PC-3 (cell line): Measurements from ENCODE around the gene IFI27L1. TPM values are rescaled to one million over a fixed set of nuclear protein-coding genes. Genes with fewer than 3 reads are reported as not detected.

Experiments used
- ATAC-seq: fragments of 200-7000 bp; cut with Tn5 transposase; 2 replicates; pipeline ENCODE4 v1.9.1; 2020; ENCODE audit warnings: mild to moderate bottlenecking, moderate library complexity
- BruUV-seq: library from RNA; stranded (reverse); fragments of 400-500 nt; replicated peaks from 2 replicates; lab custom pipeline; 2021; lab: Mats Ljungman, UMichigan
- CTCF ChIA-PET: fragments of 300-600 bp; sonication (Branson Sonifier 250); formaldehyde crosslinking; loops from one replicate; lab custom pipeline; 2022; ENCODE audit warnings: antibody characterized with exemption; lab: Charles Lee
- POLR2A ChIA-PET: fragments of 300-600 bp; sonication (Branson Sonifier 250); formaldehyde crosslinking; loops from one replicate; lab custom pipeline; 2022; ENCODE audit warnings: antibody characterized with exemption; ENCODE audit not compliant: unreplicated experiment; lab: Charles Lee
- DNase-seq: peaks from one replicate; pipeline ENCODE4 v3.0.0-alpha.2; 2015
- H2AFZ ChIP-seq: fragments of 300-600 bp; sonication (generic); 2 replicates; pipeline ENCODE4 v1.6.0; 2016; ENCODE audit warnings: antibody characterized with exemption, low read length
- H3F3A ChIP-seq: fragments of 300-600 bp; sonication (generic); one replicate; pipeline ENCODE4 v1.6.0; 2017; ENCODE audit warnings: antibody characterized with exemption, low read length, control low read depth, mild to moderate bottlenecking; ENCODE audit not compliant: unreplicated experiment
- H3K27ac ChIP-seq: fragments of 300-600 bp; sonication (generic); 2 replicates; pipeline ENCODE4 v1.5.1; 2016; ENCODE audit warnings: mild to moderate bottlenecking, low read length
- H3K27me3 ChIP-seq: fragments of 300-600 bp; sonication (generic); 2 replicates; pipeline ENCODE4 v1.6.1; 2016; ENCODE audit warnings: low read length, mixed read lengths
- H3K36me3 ChIP-seq: fragments of 300-600 bp; sonication (generic); 2 replicates; pipeline ENCODE4 v1.6.1; 2016; ENCODE audit warnings: low read depth, mixed run types, low read length, mixed read lengths
- H3K4me1 ChIP-seq: fragments of 300-600 bp; sonication (generic); 2 replicates; pipeline ENCODE4 v1.5.1; 2016; ENCODE audit warnings: low read length; ENCODE audit not compliant: insufficient read depth
- H3K4me2 ChIP-seq: fragments of 300-600 bp; sonication (generic); 2 replicates; pipeline ENCODE4 v1.6.0; 2016; ENCODE audit warnings: low read length
- H3K4me3 ChIP-seq: fragments of 300-600 bp; sonication (generic); 2 replicates; pipeline ENCODE4 v1.5.1; 2016; ENCODE audit warnings: mild to moderate bottlenecking, low read length, mixed read lengths
- H3K79me2 ChIP-seq: fragments of 300-600 bp; sonication (generic); 2 replicates; pipeline ENCODE4 v1.6.1; 2017; ENCODE audit warnings: low read length, mixed read lengths
- H3K9ac ChIP-seq: fragments of 300-600 bp; sonication (generic); 2 replicates; pipeline ENCODE4 v1.6.0; 2016; ENCODE audit warnings: mild to moderate bottlenecking, low read length
- H3K9me2 ChIP-seq: fragments of 300-600 bp; sonication (generic); replicated peaks from 2 replicates; pipeline ENCODE4 v1.6.1; 2016; ENCODE audit warnings: mixed run types, low read length, mixed read lengths
- H3K9me3 ChIP-seq: fragments of 300-600 bp; sonication (generic); 2 replicates; pipeline ENCODE4 v1.6.1; 2016; ENCODE audit warnings: low read length, mixed read lengths
- H4K20me1 ChIP-seq: fragments of 300-600 bp; sonication (generic); 2 replicates; pipeline ENCODE4 v1.6.1; 2016; ENCODE audit warnings: low read length, mixed read lengths
- EZH2 ChIP-seq: fragments of 300-600 bp; sonication (generic); IDR thresholded peaks from one replicate; pipeline ENCODE4 v1.6.1; 2017; ENCODE audit warnings: antibody characterized with exemption, mild to moderate bottlenecking, low read length; ENCODE audit not compliant: unreplicated experiment
- EZH2phosphoT487 ChIP-seq: fragments of 300-600 bp; sonication (generic); IDR thresholded peaks from 2 replicates; pipeline ENCODE4 v1.6.1; 2018; ENCODE audit warnings: mild to moderate bottlenecking, antibody characterized with exemption, low read length, borderline replicate concordance
- intact Hi-C: fragments of 100-400 bp; cut with micrococcal nuclease; formaldehyde crosslinking; loops from 2 replicates; pipeline ENCODE4 v1.9.0; 2023
- total RNA-seq: library from RNA; depleted of rRNA; stranded (reverse); fragments of >200 nt; gene quantifications from 2 replicates; pipeline ENCODE4 v1.2.3, GENCODE V29; 2014
- TF ChIP-seq, protein P1 (sequence below): fragments of 300-600 bp; sonication (generic); conservative IDR thresholded peaks from 2 replicates; pipeline ENCODE4 v1.5.1; 2017; ENCODE audit warnings: antibody characterized with exemption, low read depth, mild to moderate bottlenecking, low read length

IFI27L1 gene
- total RNA-seq, 1 experiment from 2014 or later = 16.9 TPM

DNA sequence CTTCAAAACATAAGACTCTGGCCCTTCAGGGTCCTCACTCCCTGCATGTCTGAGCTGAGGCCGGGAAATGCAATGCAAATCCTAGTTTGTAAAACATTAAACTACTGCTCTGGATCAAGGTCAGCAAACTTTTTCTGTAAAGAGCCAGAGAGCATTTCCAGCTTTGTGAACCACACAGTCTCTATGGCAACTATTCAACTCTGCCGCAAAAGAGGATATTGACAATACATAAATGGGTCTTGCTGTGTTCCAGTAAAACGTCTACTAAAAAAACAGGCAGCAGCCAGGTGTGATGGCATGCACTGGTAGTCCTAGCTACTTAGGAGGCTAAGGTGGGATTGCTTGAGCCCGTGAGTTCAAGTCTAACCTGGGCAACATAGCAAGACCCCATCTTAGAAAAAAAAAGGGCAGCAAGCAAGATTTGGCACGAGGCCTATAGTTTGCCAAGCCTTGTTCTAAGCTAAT lies 22.4 kb upstream of the IFI27L1 start:
- H4K20me1 ChIP-seq = peaks cover 21% of the 10 kb centered on the region
- no peaks in the 10 kb centered on the region for H3F3A ChIP-seq
- ATAC-seq (no peak), DNase-seq (no peak)
- ChIA-PET POLR2A (no interaction called here), CTCF (no interaction called here)
- H3K4me2 ChIP-seq = no peak overlapping the region
- H3K79me2 ChIP-seq = peaks cover 32% of the 10 kb centered on the region
- no peaks in the 10 kb centered on the region for H3K27me3 ChIP-seq
- no peak overlapping the region for H2AFZ ChIP-seq
- intact Hi-C loops = no loop called here
- H3K4me1 ChIP-seq = peaks cover 7% of the 10 kb centered on the region; the same call in 1 of the 2 replicates
- peaks cover 71% of the 10 kb centered on the region for H3K36me3 ChIP-seq
- TF ChIP-seq EZH2phosphoT487 = no peak
- no peak for TF ChIP-seq EZH2
- H3K4me3 ChIP-seq = no peak overlapping the region
- H3K27ac ChIP-seq = no peak overlapping the region
- BruUV-seq = no TSS peak
- H3K9me3 ChIP-seq = no peaks in the 10 kb centered on the region
- H3K9me2 ChIP-seq = no peaks in the 10 kb centered on the region
- H3K9ac ChIP-seq = no peak overlapping the region

DNA sequence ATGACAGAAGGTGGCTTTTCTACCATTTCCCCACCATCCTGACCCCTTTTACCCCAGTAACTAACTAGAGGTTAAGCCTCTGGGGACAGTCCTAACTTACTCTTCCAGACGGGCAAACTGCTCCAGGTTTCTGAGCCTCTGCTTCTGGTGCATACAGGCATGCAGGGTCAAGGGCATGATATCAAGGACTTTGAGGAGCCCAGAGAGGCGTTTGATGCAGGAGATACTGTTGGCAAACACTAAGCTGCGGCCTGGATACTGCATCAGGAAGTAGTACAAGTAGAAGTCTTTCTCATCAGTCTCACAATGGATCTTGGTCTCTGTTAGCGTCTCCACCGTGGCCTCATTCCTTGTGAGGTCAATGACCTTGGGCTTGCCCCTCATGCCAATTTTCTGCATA lies 21.1 kb upstream of the IFI27L1 start:
- no peak for TF ChIP-seq EZH2
- TF ChIP-seq, protein P1, sequence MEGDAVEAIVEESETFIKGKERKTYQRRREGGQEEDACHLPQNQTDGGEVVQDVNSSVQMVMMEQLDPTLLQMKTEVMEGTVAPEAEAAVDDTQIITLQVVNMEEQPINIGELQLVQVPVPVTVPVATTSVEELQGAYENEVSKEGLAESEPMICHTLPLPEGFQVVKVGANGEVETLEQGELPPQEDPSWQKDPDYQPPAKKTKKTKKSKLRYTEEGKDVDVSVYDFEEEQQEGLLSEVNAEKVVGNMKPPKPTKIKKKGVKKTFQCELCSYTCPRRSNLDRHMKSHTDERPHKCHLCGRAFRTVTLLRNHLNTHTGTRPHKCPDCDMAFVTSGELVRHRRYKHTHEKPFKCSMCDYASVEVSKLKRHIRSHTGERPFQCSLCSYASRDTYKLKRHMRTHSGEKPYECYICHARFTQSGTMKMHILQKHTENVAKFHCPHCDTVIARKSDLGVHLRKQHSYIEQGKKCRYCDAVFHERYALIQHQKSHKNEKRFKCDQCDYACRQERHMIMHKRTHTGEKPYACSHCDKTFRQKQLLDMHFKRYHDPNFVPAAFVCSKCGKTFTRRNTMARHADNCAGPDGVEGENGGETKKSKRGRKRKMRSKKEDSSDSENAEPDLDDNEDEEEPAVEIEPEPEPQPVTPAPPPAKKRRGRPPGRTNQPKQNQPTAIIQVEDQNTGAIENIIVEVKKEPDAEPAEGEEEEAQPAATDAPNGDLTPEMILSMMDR = no peak
- no peak for TF ChIP-seq EZH2phosphoT487
- ChIA-PET CTCF (no interaction called here), POLR2A (no interaction called here)
- Histone ChIP-seq H3K4me1 (peaks cover 7% of the 10 kb centered on the region; the same call in 1 of the 2 replicates), H3K9ac (no peak overlapping the region), H3K27ac (no peak overlapping the region), H3K4me2 (no peak overlapping the region), H2AFZ (no peak overlapping the region), H4K20me1 (peaks cover 26% of the 10 kb centered on the region), H3K36me3 (peaks cover 64% of the 10 kb centered on the region), H3K79me2 (peaks cover 45% of the 10 kb centered on the region), H3K9me2 (no peaks in the 10 kb centered on the region), H3K27me3 (no peaks in the 10 kb centered on the region), H3K9me3 (no peaks in the 10 kb centered on the region), H3F3A (no peaks in the 10 kb centered on the region), H3K4me3 (no peak overlapping the region)
- TSS peak; percentile 32 for BruUV-seq
- intact Hi-C loops = no loop called here
- ATAC-seq (no peak), DNase-seq (no peak)

DNA sequence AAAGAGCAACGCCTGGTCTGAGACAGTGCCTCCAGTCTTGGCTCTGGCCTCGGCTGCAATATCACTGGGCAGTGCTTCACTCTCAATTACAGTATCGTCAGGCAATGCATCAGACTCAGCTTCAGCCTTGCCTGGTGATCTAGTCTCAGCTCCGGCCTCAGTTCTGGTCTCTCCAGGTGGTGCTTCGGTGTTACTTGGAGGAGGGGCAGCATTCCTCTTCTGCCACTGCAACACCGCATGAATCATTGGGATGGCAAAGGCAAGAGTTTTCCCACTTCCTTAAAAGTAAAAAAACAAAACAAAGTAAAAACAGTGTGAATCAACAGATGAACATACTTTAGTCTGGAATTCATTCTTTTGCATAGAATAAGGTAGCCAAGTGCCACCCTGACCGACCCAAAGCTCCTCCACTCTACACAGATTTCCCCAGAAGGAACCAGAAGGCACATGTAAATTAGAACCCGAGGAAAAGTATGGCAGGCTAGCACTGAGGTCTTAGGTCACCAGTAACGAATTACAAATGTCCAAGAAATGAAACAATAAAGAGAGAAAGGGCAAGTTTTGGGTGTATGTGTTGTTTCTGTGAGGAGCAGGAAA lies 18.7 kb upstream of the IFI27L1 start:
- peaks cover 46% of the 10 kb centered on the region for H4K20me1 ChIP-seq
- no peaks in the 10 kb centered on the region for H3K9me2 ChIP-seq
- H3K9me3 ChIP-seq = no peaks in the 10 kb centered on the region
- POLR2A ChIA-PET = no interaction called here
- no TSS peak for BruUV-seq
- H3K27ac ChIP-seq = no peak overlapping the region
- CTCF ChIA-PET = no interaction called here
- TF ChIP-seq, protein P1 = no peak
- TF ChIP-seq EZH2 (no peak), EZH2phosphoT487 (no peak)
- DNase-seq = no peak
- peaks cover 19% of the 10 kb centered on the region for H3K4me1 ChIP-seq
- peaks cover 69% of the 10 kb centered on the region for H3K79me2 ChIP-seq
- no peaks in the 10 kb centered on the region for H3F3A ChIP-seq
- ATAC-seq = no peak
- intact Hi-C loops = no loop called here
- no peak overlapping the region for H3K9ac ChIP-seq
- peaks cover 43% of the 10 kb centered on the region for H3K36me3 ChIP-seq
- no peak overlapping the region for H3K4me3 ChIP-seq
- H3K27me3 ChIP-seq = no peaks in the 10 kb centered on the region
- H2AFZ ChIP-seq = no peak overlapping the region
- no peak overlapping the region for H3K4me2 ChIP-seq
